SK-N-SH treated with all-trans-retinoic acid at 6 μM for 48 hours (cell line): ENCODE results near the gene MED4.

Source experiments
- ARNTL ChIP-seq: fragments of 450-650 bp; formaldehyde crosslinking; IDR thresholded peaks from 2 replicates; pipeline ENCODE4 v1.5.0; 2020; ENCODE audit warnings: low read depth, mild to moderate bottlenecking, moderate library complexity, borderline replicate concordance
- BACH2 ChIP-seq: fragments of 250-450 bp; sonication (Bioruptor Pico); IDR thresholded peaks from 2 replicates; pipeline ENCODE4 v1.9.0; 2021; ENCODE audit warnings: mild to moderate bottlenecking, borderline replicate concordance
- CREB5 ChIP-seq: fragments of 250-450 bp; sonication (Bioruptor Pico); IDR thresholded peaks from 2 replicates; pipeline ENCODE4 v1.5.1; 2020; ENCODE audit warnings: low read depth, mild to moderate bottlenecking, moderate library complexity
- CSRNP3 ChIP-seq: fragments of 250-450 bp; sonication (Bioruptor Pico); IDR thresholded peaks from 2 replicates; pipeline ENCODE4 v1.5.1; 2021; ENCODE audit warnings: mild to moderate bottlenecking, moderate library complexity
- GLIS3 ChIP-seq: fragments of 250-450 bp; sonication (Bioruptor Pico); IDR thresholded peaks from 2 replicates; pipeline ENCODE4 v1.5.0; 2020; ENCODE audit warnings: mild to moderate bottlenecking, moderate library complexity
- POU6F1 ChIP-seq: fragments of 250-450 bp; sonication (Bioruptor Pico); IDR thresholded peaks from 2 replicates; pipeline ENCODE4 v1.8.0; 2021; ENCODE audit warnings: low read depth, mild to moderate bottlenecking, moderate library complexity, borderline replicate concordance
- PPARA ChIP-seq: fragments of 250-450 bp; sonication (Bioruptor Pico); IDR thresholded peaks from 2 replicates; pipeline ENCODE4 v1.5.0; 2020; ENCODE audit warnings: mild to moderate bottlenecking, borderline replicate concordance
- RARB ChIP-seq: fragments of 250-450 bp; sonication (Bioruptor Pico); IDR thresholded peaks from 2 replicates; pipeline ENCODE4 v1.8.0; 2021; ENCODE audit warnings: mild to moderate bottlenecking, moderate library complexity
- TCF4 ChIP-seq: fragments of 250-450 bp; sonication (Bioruptor Pico); IDR thresholded peaks from 2 replicates; pipeline ENCODE4 v1.8.0; 2021; ENCODE audit warnings: mild to moderate bottlenecking, moderate library complexity, borderline replicate concordance
- ZC3H10 ChIP-seq: fragments of 250-450 bp; sonication (Bioruptor Pico); IDR thresholded peaks from 2 replicates; pipeline ENCODE4 v1.5.1; 2021; ENCODE audit warnings: mild to moderate bottlenecking, moderate library complexity
- ZFP30 ChIP-seq: fragments of 450-650 bp; formaldehyde crosslinking; IDR thresholded peaks from 2 replicates; pipeline ENCODE4 v1.5.0; 2022; ENCODE audit warnings: mild to moderate bottlenecking, moderate library complexity
- ZNF70 ChIP-seq: fragments of 450-650 bp; formaldehyde crosslinking; IDR thresholded peaks from 2 replicates; pipeline ENCODE4 v1.5.0; 2020; ENCODE audit warnings: mild to moderate bottlenecking, moderate library complexity

GRCh38 chr13:48050550-48050949, 44.4 kb downstream of the MED4 start:
- TF ChIP-seq RARB (CRISPR knock-in tag) (no peak), ZC3H10 (CRISPR knock-in tag) (no peak), ZFP30 (CRISPR knock-in tag) (no peak), ARNTL (CRISPR knock-in tag) (no peak), CREB5 (CRISPR knock-in tag) (no peak), GLIS3 (CRISPR knock-in tag) (no peak), BACH2 (no peak), PPARA (CRISPR knock-in tag) (no peak), ZNF70 (CRISPR knock-in tag) (no peak), CSRNP3 (CRISPR knock-in tag) (no peak), POU6F1 (CRISPR knock-in tag) (no peak), TCF4 (no peak)
